H1 (cell line): ENCODE measurements around the gene KLHL17. TPM values are rescaled to one million over a fixed set of nuclear protein-coding genes. Genes with fewer than 3 reads are reported as not detected.

Experiments
- CTCF ChIA-PET: fragments of 300-600 bp; sonication (Branson Sonifier 250); formaldehyde crosslinking; loops from one replicate; lab custom pipeline; 2021; ENCODE audit not compliant: partially characterized antibody; lab: Charles Lee
- POLR2A ChIA-PET: fragments of 300-600 bp; sonication (Branson Sonifier 250); formaldehyde crosslinking; loops from one replicate; lab custom pipeline; 2021; ENCODE audit warnings: inconsistent platforms; ENCODE audit not compliant: partially characterized antibody; lab: Charles Lee
- DNase-seq, 2 experiments: peaks; one replicate each; pipeline versions ENCODE4 v3.0.0 to v3.0.0-alpha.2; 2010 to 2022; ENCODE audit warnings: low spot score in 2 of 2, low read depth in 1 of 2, mixed read lengths in 1 of 2
- FAIRE-seq: peaks from 2 replicates; lab custom pipeline; 2011; peaks lifted over from hg19 to GRCh38; lab: Jason Lieb, UNC
- H2AFZ ChIP-seq: 2 replicates; pipeline ENCODE4 v1.8.1; 2012; ENCODE audit warnings: low read length, inconsistent platforms
- H2AK5ac ChIP-seq: 2 replicates; pipeline ENCODE4 v1.6.1; 2013; ENCODE audit warnings: low read depth, low read length
- H2BK120ac ChIP-seq: replicated peaks from 2 replicates; pipeline ENCODE3; 2013; ENCODE audit warnings: low read depth, low read length, inconsistent platforms
- H2BK12ac ChIP-seq: 2 replicates; pipeline ENCODE4 v1.6.1; 2013; ENCODE audit warnings: low read depth, low read length
- H2BK15ac ChIP-seq: 2 replicates; pipeline ENCODE4 v1.6.1; 2013; ENCODE audit warnings: low read length
- H2BK20ac ChIP-seq: 2 replicates; pipeline ENCODE4 v1.6.1; 2013; ENCODE audit warnings: low read length
- H2BK5ac ChIP-seq: 2 replicates; pipeline ENCODE4 v1.6.1; 2013; ENCODE audit warnings: low read depth, low read length
- H3K14ac ChIP-seq: 2 replicates; pipeline ENCODE4 v1.6.1; 2013; ENCODE audit warnings: inconsistent platforms; ENCODE audit not compliant: insufficient read length
- H3K18ac ChIP-seq: 2 replicates; pipeline ENCODE4 v1.6.1; 2013; ENCODE audit warnings: low read length; ENCODE audit errors: extremely low read depth
- H3K23ac ChIP-seq: 2 replicates; pipeline ENCODE4 v1.6.1; 2013; ENCODE audit warnings: inconsistent platforms; ENCODE audit not compliant: insufficient read length
- H3K23me2 ChIP-seq: 2 replicates; pipeline ENCODE4 v1.6.1; 2013; ENCODE audit warnings: low read depth, low read length
- H3K27ac ChIP-seq: 2 replicates; pipeline ENCODE4 v1.6.1; 2011; ENCODE audit warnings: low read depth, low read length, inconsistent platforms
- H3K27me3 ChIP-seq, 4 experiments: replicated peaks in 1 of 4; 1 replicate in 1 of 4; 2 replicates in 3 of 4; pipeline versions ENCODE4 v1.6.1 to v1.8.1; 2011 to 2013; ENCODE audit warnings: low read length in 3 of 4, mild to moderate bottlenecking in 3 of 4, inconsistent platforms in 2 of 4, mixed read lengths in 2 of 4, moderate library complexity in 1 of 4; ENCODE audit not compliant: control insufficient read depth in 3 of 4, insufficient read depth in 3 of 4; ENCODE audit errors: extremely low read depth in 1 of 4
- H3K36me3 ChIP-seq, 4 experiments: 2 replicates each; pipeline versions ENCODE4 v1.6.1 to v1.8.1; 2011 to 2013; ENCODE audit warnings: mild to moderate bottlenecking in 4 of 4, low read length in 3 of 4, moderate library complexity in 2 of 4, control low read depth in 1 of 4, inconsistent platforms in 1 of 4; ENCODE audit not compliant: insufficient read depth in 4 of 4, control insufficient read depth in 2 of 4
- H3K4ac ChIP-seq: replicated peaks from 2 replicates; pipeline ENCODE3; 2013; ENCODE audit warnings: low read length, low read depth, mixed read lengths, inconsistent platforms; ENCODE audit not compliant: insufficient read length
- H3K4me1 ChIP-seq, 4 experiments: replicated peaks in 1 of 4; 1 replicate in 1 of 4; 2 replicates in 3 of 4; pipeline versions ENCODE4 v1.6.1 to v1.8.1; 2011 to 2013; ENCODE audit warnings: low read length in 3 of 4, inconsistent platforms in 2 of 4, mixed read lengths in 1 of 4; ENCODE audit not compliant: insufficient read depth in 4 of 4, control insufficient read depth in 3 of 4
- H3K4me2 ChIP-seq, 2 experiments: 2 replicates each; pipeline versions ENCODE4 v1.6.1 to v1.8.1; 2011 to 2013; ENCODE audit warnings: low read depth in 2 of 2, low read length in 2 of 2, control low read depth in 1 of 2, inconsistent platforms in 1 of 2, mild to moderate bottlenecking in 1 of 2; ENCODE audit not compliant: insufficient read depth in 1 of 2
- H3K4me3 ChIP-seq, 4 experiments: fragments of 200-600, 300-600 bp in 1 of 4; sonication (generic), shearing (Covaris generic), sonication (Bioruptor Twin) in 1 of 4; 2 replicates each; pipeline versions ENCODE4 v1.5.1 to v1.8.1; 2011 to 2016; ENCODE audit warnings: low read length in 4 of 4, low read depth in 3 of 4, control low read depth in 2 of 4, inconsistent platforms in 2 of 4, mild to moderate bottlenecking in 2 of 4, mixed read lengths in 1 of 4, moderate library complexity in 1 of 4; ENCODE audit not compliant: insufficient read depth in 2 of 4; ENCODE audit errors: extremely low read depth in 1 of 4
- H3K56ac ChIP-seq: replicated peaks from 2 replicates; pipeline ENCODE3; 2013; ENCODE audit warnings: low read depth, mild to moderate bottlenecking, mixed read lengths, low read length, inconsistent platforms; ENCODE audit not compliant: insufficient read length
- H3K79me1 ChIP-seq: 2 replicates; pipeline ENCODE4 v1.6.1; 2013; ENCODE audit warnings: low read depth, low read length, control low read depth
- H3K79me2 ChIP-seq, 2 experiments: 2 replicates each; pipeline versions ENCODE4 v1.6.1 to v1.8.1; 2012 to 2013; ENCODE audit warnings: low read length in 2 of 2, mild to moderate bottlenecking in 2 of 2, inconsistent platforms in 1 of 2; ENCODE audit not compliant: insufficient read depth in 2 of 2, control insufficient read depth in 1 of 2
- H3K9ac ChIP-seq, 4 experiments: replicated peaks in 1 of 4; 1 replicate in 1 of 4; 2 replicates in 3 of 4; pipeline versions ENCODE4 v1.6.1 to v1.8.1; 2011 to 2013; ENCODE audit warnings: low read depth in 3 of 4, low read length in 3 of 4, control low read depth in 2 of 4, mild to moderate bottlenecking in 2 of 4, moderate library complexity in 2 of 4, inconsistent platforms in 1 of 4; ENCODE audit errors: extremely low read depth in 1 of 4
- H3K9me3 ChIP-seq, 2 experiments: 2 replicates each; pipeline versions ENCODE4 v1.6.1 to v1.8.1; 2012 to 2013; ENCODE audit warnings: mild to moderate bottlenecking in 2 of 2, moderate library complexity in 2 of 2, control low read depth in 1 of 2, inconsistent platforms in 1 of 2, low read depth in 1 of 2, low read length in 1 of 2, mixed read lengths in 1 of 2; ENCODE audit not compliant: insufficient read depth in 2 of 2
- H4K20me1 ChIP-seq, 2 experiments: replicated peaks in 1 of 2; 2 replicates each; pipeline versions ENCODE3 to v1.8.1; 2011 to 2013; ENCODE audit warnings: inconsistent platforms in 2 of 2, low read length in 2 of 2, mild to moderate bottlenecking in 1 of 2; ENCODE audit not compliant: insufficient read depth in 2 of 2, control insufficient read depth in 1 of 2
- H4K5ac ChIP-seq: 2 replicates; pipeline ENCODE4 v1.6.1; 2013; ENCODE audit warnings: low read length, low read depth, mixed read lengths, inconsistent platforms; ENCODE audit not compliant: insufficient read length
- H4K8ac ChIP-seq: 2 replicates; pipeline ENCODE4 v1.8.0; 2013; ENCODE audit warnings: mild to moderate bottlenecking, moderate library complexity, low read length, inconsistent platforms; ENCODE audit not compliant: insufficient read depth; ENCODE audit errors: extremely low read depth
- H4K91ac ChIP-seq: replicated peaks from 2 replicates; pipeline ENCODE3; 2013; ENCODE audit warnings: low read length, mixed read lengths, inconsistent platforms; ENCODE audit not compliant: insufficient read length
- SIRT6 ChIP-seq: IDR thresholded peaks from one replicate; pipeline ENCODE4 v1.7.1; 2012; ENCODE audit warnings: low read length, inconsistent platforms
- WGBS, 2 experiments: shearing (Covaris generic) in 1 of 2; methylation state at CpG; one replicate each; pipeline versions ENCODE4 v1.1.6 to v1.1.7; 2013 to 2015; ENCODE audit warnings: low lambda C conversion rate in 2 of 2, mixed read lengths in 2 of 2, inconsistent platforms in 1 of 2, low coverage in 1 of 2, missing lambda C conversion rate in 1 of 2; ENCODE audit not compliant: insufficient replicate concordance in 2 of 2, insufficient coverage in 1 of 2, insufficient read length in 1 of 2; ENCODE audit errors: extremely low coverage in 1 of 2, missing lambda C conversion rate in 1 of 2; 5-methylcytosine and 5-hydroxymethylcytosine counted together
- polyA plus RNA-seq, 7 experiments: library from polyadenylated mRNA; depleted of rRNA in 3 of 7; stranded (reverse) in 5 of 7; unstranded in 2 of 7; fragments of >200 nt in 5 of 7; fragments of 200-250 nt in 2 of 7; gene quantifications; 1 replicate in 5 of 7; 2 replicates in 1 of 7; 4 replicates in 1 of 7; pipeline versions ENCODE4 v1.2.1 to v1.2.3, GENCODE V29; 2011 to 2013; ENCODE audit warnings: missing spikeins in 2 of 7, mixed read lengths in 2 of 7
- total RNA-seq: library from RNA; stranded (reverse); fragmentation: NEBNext Ultra II Directional; extraction: Animal tissue kit (Norgen Biotek cat#: 25700); gene quantifications from 2 replicates; pipeline ENCODE4 v1.2.1, GENCODE V29; 2021
- TF ChIP-seq, protein P1 (sequence below): IDR thresholded peaks from 2 replicates; pipeline ENCODE4 v1.6.1; 2012; ENCODE audit warnings: low read length, inconsistent platforms
- TF ChIP-seq, protein P2 (sequence below): IDR thresholded peaks from 2 replicates; pipeline ENCODE4 v1.6.1; 2012; ENCODE audit warnings: inconsistent platforms
- TF ChIP-seq, protein P3 (sequence below), 3 experiments: IDR thresholded peaks; 1 replicate in 2 of 3; 2 replicates in 1 of 3; pipeline versions ENCODE4 v1.5.1 to v1.6.1; 2011; ENCODE audit warnings: low read length in 3 of 3, mild to moderate bottlenecking in 3 of 3, inconsistent platforms in 2 of 3, low read depth in 1 of 3, moderate library complexity in 1 of 3; ENCODE audit not compliant: insufficient read depth in 1 of 3; ENCODE audit errors: control extremely low read depth in 1 of 3

KLHL17 gene
- total and polyA plus RNA-seq, 2 of the 8 experiments (the other 6 are each of a cell fraction or from before 2014, with no cell fraction given): 32.6 to 36.1 TPM

DNA sequence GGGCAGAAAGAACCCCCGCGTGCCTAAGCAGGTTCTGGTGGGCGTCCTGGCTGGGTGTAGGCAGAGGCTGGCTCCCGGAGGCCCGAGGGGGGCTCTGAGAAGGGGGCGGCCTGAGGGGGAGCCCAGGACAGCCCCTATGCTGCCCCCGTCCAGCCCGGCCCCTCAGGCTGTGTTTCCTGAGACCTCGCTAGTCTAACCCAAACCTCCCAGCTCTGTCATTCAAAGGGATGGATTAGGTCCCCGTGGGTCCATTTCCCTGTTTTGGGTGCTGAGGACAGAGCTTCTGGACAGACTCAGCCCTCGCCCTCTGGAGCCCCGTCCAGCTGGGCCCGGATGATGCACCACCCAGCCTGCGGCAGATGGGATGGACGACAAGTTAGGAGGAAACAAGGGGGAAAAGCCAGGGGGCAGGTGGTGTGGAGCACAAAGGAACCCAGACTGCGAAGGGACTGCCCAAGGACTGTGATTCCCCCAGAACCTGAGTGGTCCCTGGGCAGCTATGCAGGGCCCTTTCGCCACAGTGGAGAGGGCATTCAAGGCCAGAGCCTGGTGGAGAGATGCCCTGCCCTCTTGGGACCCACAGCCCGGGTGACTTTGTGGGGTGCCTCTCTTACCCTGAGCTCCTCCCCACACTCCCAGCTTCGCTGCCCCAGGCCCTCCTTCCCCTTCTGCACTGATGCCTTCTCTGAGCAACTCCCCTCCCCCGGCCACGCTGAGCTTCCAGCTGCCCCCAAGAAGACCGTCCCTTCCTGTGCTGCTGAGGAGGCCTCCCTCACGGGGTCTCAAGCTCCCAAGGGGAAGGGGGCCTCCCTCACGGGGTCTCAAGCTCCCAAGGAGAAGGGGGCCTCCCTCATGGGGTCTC lies 36.7 kb downstream of the KLHL17 start:
- FAIRE-seq (no peak), DNase-seq (no peak)
- Histone ChIP-seq H2BK12ac (no peak overlapping the region), H2BK15ac (no peak overlapping the region), H3K4ac (no peak overlapping the region), H3K9me3 (no peaks in the 10 kb centered on the region; a peak in 1 of 4 replicates), H3K4me3 (peak overlapping the region in 1 of 4 experiments; percentile 77; a peak in 1 of 8 replicates), H4K20me1 (peaks cover 0 to 6% of the 10 kb centered on the region in 2 experiments), H2BK20ac (no peak overlapping the region), H3K23me2 (peaks cover 13% of the 10 kb centered on the region; the same call in 1 of the 2 replicates), H3K79me2 (no peaks in the 10 kb centered on the region), H3K27me3 (peaks cover 47 to 79% (median 67%) of the 10 kb centered on the region in 4 experiments), H3K27ac (no peak overlapping the region), H2BK5ac (no peak overlapping the region), H3K18ac (no peak overlapping the region; the same call in 1 of the 2 replicates), H3K14ac (no peak overlapping the region), H3K23ac (no peak overlapping the region), H2AK5ac (no peak overlapping the region), H4K91ac (no peak overlapping the region), H3K79me1 (no peaks in the 10 kb centered on the region), H3K4me2 (peak overlapping the region in 1 of 2 experiments; percentile 56; a peak in 1 of 4 replicates), H2AFZ (no peak overlapping the region), H3K9ac (no peak overlapping the region), H4K8ac (peak overlapping the region; percentile 79), H2BK120ac (no peak overlapping the region), H4K5ac (no peak overlapping the region), H3K4me1 (peaks cover 0 to 22% (median 12%) of the 10 kb centered on the region in 4 experiments; a peak in 6 of 7 replicates), H3K36me3 (peaks cover 0 to 18% (median 0%) of the 10 kb centered on the region in 4 experiments; a peak in 1 of 8 replicates), H3K56ac (no peak overlapping the region)
- ChIA-PET CTCF (interaction anchor here (0.6 to 3.6 kb wide), 10 partner anchors 10 to 83 kb away, joined by 3 to 40 read pairs (median 4); partner anchors contain the start of genes AGRN and PERM1), POLR2A (interaction anchor here (1.0 to 2.6 kb wide), 6 partner anchors 15 to 58 kb away, joined by 3 to 20 read pairs (median 4); partner anchors contain the start of gene PERM1)
- TF ChIP-seq SIRT6: no peak
- TF ChIP-seq, protein P1, sequence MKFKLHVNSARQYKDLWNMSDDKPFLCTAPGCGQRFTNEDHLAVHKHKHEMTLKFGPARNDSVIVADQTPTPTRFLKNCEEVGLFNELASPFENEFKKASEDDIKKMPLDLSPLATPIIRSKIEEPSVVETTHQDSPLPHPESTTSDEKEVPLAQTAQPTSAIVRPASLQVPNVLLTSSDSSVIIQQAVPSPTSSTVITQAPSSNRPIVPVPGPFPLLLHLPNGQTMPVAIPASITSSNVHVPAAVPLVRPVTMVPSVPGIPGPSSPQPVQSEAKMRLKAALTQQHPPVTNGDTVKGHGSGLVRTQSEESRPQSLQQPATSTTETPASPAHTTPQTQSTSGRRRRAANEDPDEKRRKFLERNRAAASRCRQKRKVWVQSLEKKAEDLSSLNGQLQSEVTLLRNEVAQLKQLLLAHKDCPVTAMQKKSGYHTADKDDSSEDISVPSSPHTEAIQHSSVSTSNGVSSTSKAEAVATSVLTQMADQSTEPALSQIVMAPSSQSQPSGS: no peak
- TF ChIP-seq, protein P2, sequence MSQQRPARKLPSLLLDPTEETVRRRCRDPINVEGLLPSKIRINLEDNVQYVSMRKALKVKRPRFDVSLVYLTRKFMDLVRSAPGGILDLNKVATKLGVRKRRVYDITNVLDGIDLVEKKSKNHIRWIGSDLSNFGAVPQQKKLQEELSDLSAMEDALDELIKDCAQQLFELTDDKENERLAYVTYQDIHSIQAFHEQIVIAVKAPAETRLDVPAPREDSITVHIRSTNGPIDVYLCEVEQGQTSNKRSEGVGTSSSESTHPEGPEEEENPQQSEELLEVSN: peak; percentile 53; the same call in 1 of the 2 replicates
- TF ChIP-seq, protein P3, sequence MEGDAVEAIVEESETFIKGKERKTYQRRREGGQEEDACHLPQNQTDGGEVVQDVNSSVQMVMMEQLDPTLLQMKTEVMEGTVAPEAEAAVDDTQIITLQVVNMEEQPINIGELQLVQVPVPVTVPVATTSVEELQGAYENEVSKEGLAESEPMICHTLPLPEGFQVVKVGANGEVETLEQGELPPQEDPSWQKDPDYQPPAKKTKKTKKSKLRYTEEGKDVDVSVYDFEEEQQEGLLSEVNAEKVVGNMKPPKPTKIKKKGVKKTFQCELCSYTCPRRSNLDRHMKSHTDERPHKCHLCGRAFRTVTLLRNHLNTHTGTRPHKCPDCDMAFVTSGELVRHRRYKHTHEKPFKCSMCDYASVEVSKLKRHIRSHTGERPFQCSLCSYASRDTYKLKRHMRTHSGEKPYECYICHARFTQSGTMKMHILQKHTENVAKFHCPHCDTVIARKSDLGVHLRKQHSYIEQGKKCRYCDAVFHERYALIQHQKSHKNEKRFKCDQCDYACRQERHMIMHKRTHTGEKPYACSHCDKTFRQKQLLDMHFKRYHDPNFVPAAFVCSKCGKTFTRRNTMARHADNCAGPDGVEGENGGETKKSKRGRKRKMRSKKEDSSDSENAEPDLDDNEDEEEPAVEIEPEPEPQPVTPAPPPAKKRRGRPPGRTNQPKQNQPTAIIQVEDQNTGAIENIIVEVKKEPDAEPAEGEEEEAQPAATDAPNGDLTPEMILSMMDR (IDR thresholded peaks at IDR 0.05; ENCODE audit: control extremely low read depth in 1 of 3, insufficient read depth in 1 of 3, low read depth in 1 of 3, low read length in 3 of 3): no peak
- 66% methylated on average over 13 of the region's 24 CpGs; no CpG with 5 or more reads in 1 of the 2 experiments for WGBS, 2 experiments
